Hematopoietic multipotent progenitor cell (in vitro differentiated cells): ENCODE measurements around the gene INTS1. TPM values are rescaled to one million over a fixed set of nuclear protein-coding genes. Genes with fewer than 3 reads are reported as not detected.
A peak's percentile ranks its signal among the peaks of the same experiment; 100 is the strongest.
"Not testable (repeated sequence)": the region's sequence is repeated elsewhere in the genome, so short reads cannot be mapped to it uniquely, and the experiment has no call there.

Experiments used
- DNase-seq, 3 donors: peaks; one replicate each; pipeline ENCODE4 v3.0.0-alpha.2; 2011 to 2015; ENCODE audit warnings: low read depth in 2 of 3, low spot score in 2 of 3
- total RNA-seq: library from RNA; depleted of rRNA; stranded (reverse); fragments of >200 nt; gene quantifications from one replicate; pipeline ENCODE4 v1.2.3, GENCODE V29; 2012

INTS1 gene
- total RNA-seq, 1 donor = 61.4 TPM

DNA sequence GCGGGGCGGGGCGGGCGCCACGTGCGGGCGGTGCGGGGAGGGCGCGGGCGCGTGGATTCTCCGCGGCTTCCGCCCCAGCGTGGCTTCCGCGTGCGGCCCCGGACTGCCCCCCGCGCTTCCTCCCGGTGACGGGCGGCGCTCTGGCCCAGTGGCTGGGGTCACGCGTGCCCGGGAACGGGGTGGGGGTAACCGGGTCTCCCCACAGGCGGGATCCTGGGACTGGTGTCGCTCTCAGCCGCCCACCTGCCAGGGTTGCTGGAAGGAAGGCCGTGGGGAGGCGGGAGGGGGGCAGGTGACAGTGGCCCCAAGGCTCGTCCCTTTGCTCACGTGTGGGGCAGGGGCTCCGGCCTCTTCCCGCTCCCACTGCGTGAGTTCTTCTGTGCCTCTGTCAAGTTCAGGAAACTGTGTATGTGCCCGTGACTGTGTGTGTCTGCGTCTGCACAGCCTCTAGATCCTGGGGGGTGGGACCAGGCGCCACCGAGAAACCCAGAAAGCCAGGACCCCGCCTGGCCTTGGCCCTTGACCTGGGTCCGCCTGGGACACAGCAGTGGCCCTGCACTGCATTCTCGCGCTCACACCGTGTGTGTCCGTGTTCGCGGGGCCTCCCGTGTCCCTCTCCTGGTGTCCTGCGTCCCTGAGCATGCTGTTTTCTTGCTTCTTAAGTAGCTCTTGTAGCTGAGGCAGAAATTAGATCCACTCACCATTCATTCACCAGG is 27.2 kb upstream of the INTS1 start:
- peak in 1 of 3 donors; percentile 17 for DNase-seq

DNA sequence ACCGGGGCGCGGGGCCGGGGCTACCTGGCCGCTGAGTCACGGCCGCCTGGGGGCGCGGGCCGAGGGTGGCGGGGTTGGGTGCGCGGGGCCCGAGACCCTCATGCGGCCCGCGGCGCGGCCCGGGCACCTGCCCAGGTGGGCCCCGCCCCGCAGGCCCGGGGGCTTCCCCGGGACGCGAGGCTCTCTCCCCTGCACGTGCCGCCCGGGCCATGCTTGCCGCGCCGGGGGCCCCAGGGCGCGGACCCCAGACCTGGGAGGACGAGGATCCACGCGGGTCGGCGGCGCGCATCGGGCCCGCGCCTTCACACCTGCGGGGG is 26.7 kb upstream of the INTS1 start:
- DNase-seq = peak in 1 of 3 donors; percentile 40

DNA sequence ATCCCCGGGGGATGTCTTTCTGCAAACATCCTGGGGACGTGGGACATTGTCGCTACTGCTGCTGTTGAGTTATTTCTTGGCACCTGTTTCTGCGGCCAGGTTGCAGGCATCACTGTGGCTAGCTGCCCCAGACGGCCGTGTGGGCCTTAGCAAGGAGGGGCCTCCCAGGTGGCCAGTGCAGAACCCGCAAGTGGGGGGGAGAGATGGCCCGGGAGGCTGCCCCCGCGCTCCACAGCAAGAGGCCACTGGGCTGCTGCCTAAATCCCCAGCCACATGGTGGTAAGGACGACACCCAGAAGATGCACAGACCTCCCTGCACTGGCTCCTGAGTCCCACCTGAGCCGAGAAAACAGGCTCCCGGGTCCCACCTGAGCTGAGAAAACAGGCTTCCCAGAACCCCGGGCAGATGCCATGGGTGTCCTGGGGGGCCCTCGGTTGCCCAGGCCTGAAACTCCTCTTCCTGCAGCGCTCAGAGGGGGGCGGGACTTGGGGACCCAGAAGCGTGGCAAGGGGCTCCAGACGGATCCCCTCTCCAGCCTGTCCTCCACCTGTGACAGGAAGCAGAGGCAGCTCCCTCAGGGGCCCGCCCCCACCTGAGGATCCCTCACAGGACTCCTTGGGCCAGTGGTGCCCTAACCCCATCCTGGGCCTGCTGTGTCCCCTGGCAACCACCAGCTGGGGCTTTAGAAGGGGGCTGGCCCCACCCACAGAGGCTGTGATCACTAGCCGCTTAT is 25.4 kb upstream of the INTS1 start:
- DNase-seq = peak in 1 of 3 donors; percentile 16

DNA sequence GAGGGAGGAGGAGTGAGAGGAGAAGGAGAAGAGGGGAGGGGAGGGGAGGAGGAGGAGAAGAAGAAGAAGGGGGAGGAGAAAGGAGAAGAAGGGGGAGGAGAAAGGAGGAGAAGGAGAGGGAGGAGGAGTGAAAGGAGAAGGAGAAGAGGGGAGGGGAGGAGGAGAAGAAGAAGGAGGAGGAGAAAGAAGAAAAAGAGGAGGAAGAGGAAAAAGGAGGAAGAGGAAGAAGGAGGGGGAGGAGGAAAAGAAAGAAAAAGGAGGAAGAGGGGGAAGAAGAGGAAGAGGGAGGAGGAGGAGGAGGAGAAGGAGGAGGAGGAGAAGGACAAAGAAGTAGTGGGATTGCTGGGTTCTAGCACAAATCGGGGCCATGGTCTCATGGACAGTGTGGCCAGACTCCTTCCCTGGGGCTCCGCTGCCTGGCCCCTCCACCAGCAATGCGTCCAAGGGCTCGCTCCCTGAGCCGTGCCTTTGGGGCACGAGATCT is 22.1 kb upstream of the INTS1 start:
- no peak for DNase-seq

DNA sequence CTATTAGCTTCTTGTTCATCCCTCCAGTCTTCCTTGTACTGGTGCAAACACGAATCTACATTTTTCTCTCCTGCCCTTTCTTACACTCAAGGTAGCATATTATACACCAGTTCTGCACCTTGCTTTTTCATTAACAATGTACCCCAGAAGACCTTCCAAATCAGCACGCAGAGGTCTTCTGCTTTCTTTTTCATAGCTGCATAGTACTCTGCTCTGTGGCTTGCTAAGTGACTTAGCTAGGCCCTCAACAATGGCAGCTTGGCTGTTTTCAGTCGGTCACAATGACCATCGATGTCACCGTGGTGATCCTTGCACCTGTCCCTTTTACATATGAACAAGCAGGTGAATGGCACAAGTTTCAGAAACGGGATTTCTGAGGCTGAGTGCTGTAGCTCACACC is 21.2 kb upstream of the INTS1 start:
- no peak for DNase-seq

DNA sequence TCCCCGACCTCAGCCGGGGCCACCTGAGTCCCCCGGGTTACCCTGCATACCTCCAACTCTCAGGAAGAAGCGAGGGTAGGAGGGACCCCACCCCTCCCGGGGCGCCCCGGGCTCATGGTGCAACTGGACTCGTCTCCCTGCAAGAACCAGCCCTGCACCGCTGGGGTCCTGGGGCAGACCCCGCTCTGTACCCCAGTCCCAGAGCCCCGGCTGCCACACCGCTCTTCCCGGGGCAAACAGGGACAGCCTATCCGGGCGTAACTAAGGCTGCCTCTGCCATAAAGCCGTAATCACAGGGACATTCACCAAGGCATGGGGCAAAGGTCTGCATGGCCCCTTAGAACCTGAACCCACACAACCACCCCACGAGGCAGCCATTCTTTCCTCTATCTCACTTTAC is 19.7 kb upstream of the INTS1 start:
- DNase-seq = no peak

DNA sequence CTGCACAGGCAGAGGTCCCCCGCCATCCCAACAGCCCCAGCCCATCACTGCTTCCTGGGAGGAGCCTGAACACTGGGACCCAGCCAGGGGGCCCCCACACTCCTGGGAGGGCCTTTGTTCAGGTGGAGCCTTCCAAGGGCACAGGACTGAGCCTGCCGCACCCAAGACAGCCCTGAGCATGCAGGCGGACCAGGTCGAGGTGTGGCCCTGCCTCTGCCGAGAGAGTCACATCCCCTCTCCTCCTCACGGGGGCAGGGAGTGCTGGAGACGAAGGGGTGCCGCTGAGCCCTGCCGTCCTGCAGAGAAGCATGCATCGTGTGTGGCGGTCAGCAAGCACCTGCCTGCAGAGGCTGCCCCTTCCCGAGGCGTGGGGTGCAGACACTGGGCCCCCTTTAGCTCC is 19.0 kb upstream of the INTS1 start:
- DNase-seq = no peak

DNA sequence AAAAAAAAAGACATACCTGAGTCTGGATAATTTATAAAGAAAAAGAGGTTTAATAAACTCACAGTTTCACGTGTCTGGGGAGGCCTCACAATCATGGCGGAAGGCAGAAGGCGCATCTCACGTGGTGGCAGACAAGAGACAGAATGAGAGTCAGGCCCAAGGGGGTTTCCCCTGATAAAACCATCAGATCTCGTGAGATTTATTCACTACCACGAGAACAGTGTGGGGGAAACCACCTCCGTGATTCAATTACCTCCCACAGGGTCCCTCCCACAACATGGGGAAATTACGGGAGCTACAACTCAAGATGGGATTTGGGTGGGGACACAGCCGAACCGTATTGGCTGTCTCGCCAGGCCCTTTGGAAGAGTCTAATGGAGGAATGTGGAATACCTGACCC is 17.3 kb upstream of the INTS1 start:
- peak in 1 of 3 donors; percentile 12 for DNase-seq

DNA sequence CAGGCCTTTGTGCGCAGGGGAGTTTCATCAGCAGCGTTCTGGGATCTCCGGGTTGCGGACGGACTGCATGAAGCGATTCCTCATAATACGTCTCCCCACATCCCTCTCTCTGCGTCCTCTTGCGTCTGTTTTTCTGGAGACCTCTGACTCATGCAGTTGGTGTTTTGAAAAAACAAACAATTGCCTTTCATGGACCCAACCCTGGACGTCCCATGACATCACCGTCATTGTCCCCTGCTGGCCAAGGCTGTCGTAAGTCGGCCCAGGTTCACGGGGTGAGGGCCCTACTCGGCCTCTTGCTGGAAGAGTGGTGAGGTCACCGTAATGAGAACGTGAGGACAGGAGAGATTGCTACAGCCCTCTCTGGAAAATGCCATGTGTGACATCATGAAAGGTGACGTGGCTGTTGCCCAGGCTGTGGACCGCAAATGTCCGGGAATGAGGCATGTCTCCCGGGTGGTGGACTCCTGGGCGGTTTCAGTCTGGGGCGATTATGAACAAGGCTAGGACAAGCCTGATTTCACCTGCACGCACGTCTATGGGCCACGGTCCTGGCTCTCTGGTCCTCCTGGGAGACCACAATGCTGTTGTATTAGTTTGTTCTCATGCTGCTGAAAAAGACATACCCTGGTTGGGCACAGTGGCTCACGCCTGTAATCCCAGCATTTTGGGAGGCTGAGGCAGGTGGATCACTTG is 16.5 kb upstream of the INTS1 start:
- DNase-seq = no peak

DNA sequence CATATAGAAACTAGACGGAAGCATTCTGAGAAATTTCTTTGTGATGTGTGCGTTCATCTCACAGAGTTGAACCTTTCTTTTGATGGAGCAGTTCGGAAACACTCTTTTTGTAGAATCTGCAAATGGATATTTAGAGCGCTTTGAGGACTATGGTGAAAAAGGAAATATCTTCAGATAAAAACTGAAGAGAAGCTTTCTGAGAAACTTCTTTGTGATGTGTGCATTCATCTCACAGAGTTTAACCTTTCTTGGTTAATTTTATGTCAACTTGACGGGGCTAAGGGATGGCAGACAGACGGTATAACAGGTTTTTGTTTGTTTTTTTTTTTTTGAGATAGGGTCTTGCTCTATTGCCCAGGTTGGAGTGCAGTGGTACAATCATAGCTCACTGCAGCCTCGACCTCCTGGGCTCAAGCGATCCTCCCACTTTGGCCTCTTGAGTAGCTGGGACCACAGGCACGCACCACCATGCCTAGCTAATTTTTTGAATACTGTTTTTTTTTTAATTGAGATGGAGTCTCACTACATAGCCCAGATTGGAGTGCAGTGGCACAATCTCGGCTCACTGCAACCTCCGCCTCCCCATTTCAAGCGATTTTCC is 15.2 kb upstream of the INTS1 start:
- not testable (repeated sequence) for DNase-seq

DNA sequence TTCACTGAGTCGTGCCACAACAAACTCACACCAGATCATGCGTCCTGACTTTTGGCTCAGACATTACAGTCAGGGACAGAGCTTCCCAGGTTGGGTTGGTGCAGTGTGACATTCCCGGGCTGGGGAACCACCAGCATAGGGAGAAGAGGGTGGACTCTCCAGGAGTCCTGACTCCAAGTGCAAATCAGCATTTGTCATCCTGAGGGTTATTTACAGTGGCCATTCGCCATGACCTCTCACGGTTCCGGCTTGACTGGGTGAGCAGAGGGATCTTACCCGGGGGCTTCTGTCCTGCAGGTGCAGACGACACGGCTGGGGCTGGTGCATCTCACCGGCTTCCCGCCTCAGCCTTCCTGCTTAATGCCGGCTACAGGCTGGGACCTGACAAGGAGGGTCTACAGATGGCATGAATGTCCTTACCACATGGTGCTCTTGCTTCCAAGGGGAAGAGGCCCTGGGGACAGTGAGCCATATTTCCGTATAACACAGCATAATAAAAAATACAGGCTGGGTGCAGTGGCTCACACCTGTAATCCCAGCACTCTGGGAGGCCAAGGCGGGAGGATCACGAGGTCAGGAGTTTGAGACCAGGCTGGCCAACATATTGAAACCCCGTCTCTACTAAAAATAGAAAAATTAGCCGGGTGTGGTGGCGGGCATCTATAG is 12.5 kb upstream of the INTS1 start:
- DNase-seq = no peak

DNA sequence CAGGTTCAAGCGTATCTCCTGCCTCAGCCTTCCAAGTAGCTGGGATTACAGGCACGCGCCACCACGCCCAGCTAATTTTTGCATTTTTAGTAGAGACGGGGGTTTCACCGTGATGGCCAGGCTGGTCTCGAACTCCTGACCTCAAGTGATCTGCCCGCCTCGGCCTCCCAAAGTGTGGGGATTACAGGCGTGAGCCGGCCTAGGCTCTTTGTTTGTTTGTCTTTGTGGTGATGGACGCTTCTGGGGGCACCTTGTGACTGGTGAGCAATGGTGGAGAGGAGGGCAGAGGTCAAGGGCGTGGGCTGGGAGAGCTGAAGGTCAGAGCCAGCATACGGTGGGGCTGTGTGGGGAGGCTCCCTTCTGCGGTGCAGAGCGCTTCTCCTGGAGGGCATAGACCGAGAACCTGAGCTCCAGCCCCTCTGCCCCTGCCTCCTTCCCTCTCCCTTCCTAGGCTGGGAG is 11.3 kb upstream of the INTS1 start:
- not testable (repeated sequence) for DNase-seq

DNA sequence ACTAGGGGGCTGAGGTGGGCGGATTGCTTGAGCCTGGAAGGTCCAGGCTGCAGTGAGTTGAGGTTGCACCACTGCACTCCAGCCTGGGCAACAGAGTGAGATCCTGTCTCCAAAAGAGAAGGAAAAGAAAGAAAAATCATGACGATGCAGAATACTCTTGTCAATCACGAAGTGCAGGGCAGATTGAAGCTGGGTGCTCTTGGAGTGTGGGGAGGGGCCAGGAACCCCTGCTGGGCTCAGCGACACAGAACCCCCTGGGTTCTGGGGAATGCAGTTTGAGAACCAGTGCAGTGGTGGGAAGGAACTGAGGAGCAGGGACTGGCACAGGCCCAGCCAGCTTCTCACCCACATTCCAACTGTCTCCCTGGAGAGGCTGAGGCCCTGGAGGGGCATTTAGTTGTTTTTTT is 10.8 kb upstream of the INTS1 start:
- DNase-seq = no peak

DNA sequence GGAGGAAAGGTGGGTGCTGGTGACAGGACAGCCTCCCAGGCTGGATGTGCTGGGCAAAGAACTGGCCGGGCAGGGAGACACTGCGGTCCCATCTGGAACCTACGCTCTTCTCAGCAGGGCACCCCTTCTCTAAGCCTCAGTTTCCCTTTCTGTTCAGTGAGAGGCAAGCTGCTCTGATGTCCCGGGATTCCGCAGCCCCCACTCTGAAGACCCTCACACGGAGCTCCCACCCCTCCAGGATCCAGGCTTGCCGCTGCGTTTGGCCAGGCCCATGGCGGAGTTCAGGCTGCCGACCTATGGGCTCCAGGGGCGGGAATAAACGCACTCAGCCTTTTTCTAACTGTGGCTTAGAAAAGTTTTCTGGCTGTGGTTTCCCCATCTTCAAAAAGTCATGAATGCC is 10.2 kb upstream of the INTS1 start:
- DNase-seq = no peak

DNA sequence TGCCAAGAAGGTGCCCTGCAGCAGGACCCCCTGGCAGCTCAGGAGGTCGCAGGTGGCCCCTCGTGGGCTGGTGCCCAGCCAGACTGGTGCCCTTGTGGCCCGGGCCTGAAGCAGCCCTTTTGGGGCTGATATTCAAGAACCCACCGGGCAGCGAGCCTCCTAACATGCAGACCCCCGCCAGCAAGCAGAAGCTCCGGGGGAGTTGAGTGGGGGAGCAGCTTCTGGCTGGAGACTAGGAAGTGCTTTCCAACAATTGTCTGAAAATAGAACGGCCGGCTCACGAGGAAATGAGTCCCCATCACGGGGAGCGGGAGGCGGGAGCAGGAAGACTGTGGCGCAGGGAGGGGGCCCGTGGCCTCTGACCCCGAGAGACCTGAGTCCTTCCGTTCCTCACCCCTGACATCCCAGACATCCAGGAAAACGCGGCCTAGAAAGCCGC is 9.5 kb upstream of the INTS1 start:
- no peak for DNase-seq

DNA sequence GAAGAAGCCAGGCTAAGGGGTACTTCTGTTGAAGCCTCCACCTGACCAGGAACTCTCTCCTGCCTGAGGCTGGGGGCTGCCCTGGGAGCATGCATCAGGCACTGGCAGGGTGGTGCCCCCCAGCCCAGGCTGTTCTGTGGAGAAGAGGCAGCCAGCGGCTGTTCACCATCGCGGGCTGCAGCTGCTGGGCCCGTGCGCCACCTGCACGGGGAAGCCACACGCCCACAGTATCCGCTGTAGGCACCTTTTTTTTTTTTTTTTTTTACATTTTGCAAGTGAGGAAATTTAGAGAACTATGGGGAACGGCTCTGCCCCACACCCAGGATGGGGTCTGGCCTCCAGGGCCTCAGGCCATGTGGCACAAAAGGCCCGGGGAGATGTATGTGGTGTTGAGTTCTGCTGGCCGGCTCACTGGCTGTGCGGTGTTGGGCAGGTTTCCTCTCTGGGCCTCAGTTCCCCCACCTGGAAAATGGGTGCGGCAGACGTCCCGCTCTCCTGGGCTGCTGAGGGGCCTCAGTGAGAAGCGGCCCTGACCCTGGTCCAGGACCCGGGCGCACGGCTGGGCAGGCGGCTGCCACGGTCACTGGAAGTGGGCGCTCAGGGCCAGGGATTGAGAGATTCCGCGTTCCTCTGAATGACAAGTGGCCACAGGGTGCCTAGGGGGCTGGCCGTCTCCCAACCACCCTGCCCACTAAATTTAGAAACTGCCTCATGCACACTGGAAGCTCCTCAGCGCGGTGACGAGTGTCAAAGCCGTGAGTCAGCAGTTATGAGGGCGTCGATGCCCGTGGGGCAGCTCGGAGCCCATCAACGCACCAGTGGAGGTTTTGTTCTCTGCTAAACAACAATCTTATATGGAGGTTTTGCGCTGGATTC is 8.8 kb upstream of the INTS1 start:
- DNase-seq = peak; percentile 21 to 96 (median 89)

DNA sequence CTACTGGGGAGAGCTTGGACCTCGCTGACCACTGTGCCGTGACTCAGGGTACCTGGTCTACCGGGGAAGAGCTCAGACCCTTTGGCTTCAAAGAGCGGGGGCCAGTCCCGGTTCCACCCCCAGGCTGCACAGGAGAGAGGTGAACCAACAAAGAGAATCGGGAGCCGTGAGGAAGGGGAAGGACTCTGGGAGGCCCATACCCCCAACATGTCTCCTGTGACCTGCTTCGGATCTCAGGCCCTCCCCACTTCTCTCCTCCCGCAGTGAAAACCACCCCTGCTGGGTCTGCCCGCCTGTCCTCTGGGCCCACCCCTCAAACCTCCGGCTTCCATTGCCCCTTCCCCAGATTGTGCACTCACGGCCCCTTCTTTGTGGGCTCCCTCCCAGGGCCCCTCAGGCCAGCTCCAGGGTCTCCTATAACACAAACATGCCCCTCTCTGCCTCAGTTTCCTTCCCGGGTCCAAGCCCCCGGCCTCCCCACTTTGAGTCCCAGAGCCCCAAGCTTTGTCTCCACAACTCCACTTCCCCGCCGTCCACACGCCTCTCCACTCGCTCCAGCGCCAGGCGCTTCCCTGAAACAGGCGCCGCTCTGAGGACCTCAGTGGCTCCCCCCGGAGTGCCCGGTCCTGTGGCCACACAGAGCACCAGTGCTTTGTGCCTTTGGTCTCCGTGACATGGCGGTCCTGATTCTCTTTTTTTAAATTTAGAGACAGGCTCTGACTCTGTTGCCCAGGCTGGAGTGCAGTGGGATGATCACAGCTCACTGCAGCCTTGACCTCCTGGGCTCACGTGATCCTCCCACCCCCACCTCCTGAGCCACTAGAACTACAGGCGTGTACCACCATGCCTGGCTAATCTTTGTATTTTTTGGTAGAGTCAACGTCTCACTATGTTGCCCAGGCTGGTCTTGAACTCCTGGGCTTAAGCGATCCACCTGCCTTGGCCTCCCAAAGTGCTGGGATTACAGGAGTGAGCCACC is 7.5 kb upstream of the INTS1 start:
- peak in 1 of 3 donors; percentile 28 for DNase-seq

DNA sequence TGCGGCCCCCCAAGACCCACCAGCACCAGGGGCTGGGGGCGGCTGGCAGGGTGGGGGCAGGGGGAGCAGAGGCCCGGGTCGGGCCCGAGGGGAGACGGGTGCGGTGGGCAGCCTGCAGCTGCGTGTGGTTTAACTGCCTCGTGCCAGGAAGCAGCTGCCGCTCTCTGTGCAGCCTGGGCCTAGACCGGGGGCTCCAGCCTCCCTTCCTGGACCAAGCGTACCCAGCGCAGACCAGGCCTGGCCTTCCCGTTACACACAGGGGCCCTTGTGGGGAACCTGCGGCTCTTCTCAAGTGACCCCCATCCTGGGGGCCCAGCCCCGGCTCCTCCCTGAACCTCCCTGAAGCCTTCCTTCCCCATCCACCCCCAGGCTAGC is 6.6 kb upstream of the INTS1 start:
- DNase-seq = peak in 2 of 3 donors; percentile 87 to 96
